GM23248 (cell line): ENCODE measurements around the gene S100A11. TPM values are rescaled to one million over a fixed set of nuclear protein-coding genes. Genes with fewer than 3 reads are reported as not detected.

Experiments
- DNase-seq: peaks from one replicate; pipeline ENCODE4 v3.0.0-alpha.2; 2015
- H2AFZ ChIP-seq: fragments of 200-600 bp; sonication (generic); 2 replicates; pipeline ENCODE4 v1.6.1; 2016; ENCODE audit warnings: antibody characterized with exemption
- H3F3A ChIP-seq: fragments of 200-600 bp; sonication (generic); 2 replicates; pipeline ENCODE4 v1.6.1; 2016; ENCODE audit warnings: mild to moderate bottlenecking, antibody characterized with exemption, mixed run types; ENCODE audit not compliant: insufficient read depth
- H3K27ac ChIP-seq: fragments of 200-600 bp; sonication (generic); 2 replicates; pipeline ENCODE4 v1.5.1; 2016; ENCODE audit warnings: mild to moderate bottlenecking
- H3K27me3 ChIP-seq: fragments of 200-600 bp; sonication (generic); replicated peaks from 2 replicates; pipeline ENCODE4 v1.6.1; 2016; ENCODE audit warnings: mild to moderate bottlenecking; ENCODE audit not compliant: insufficient read depth
- H3K36me3 ChIP-seq: fragments of 200-600 bp; sonication (generic); 2 replicates; pipeline ENCODE4 v1.6.1; 2016; ENCODE audit warnings: low read depth, mild to moderate bottlenecking
- H3K4me1 ChIP-seq: fragments of 200-600 bp; sonication (generic); 2 replicates; pipeline ENCODE4 v1.6.1; 2016; ENCODE audit warnings: mild to moderate bottlenecking; ENCODE audit not compliant: insufficient read depth
- H3K4me2 ChIP-seq: fragments of 200-600 bp; sonication (generic); one replicate; pipeline ENCODE4 v1.6.1; 2016; ENCODE audit warnings: mild to moderate bottlenecking; ENCODE audit not compliant: unreplicated experiment
- H3K4me3 ChIP-seq: fragments of 200-600 bp; sonication (generic); 2 replicates; pipeline ENCODE4 v1.5.1; 2016; ENCODE audit warnings: mild to moderate bottlenecking
- H3K79me2 ChIP-seq: fragments of 200-600 bp; sonication (generic); 2 replicates; pipeline ENCODE4 v1.6.1; 2016; ENCODE audit warnings: mild to moderate bottlenecking; ENCODE audit not compliant: insufficient read depth
- H3K9ac ChIP-seq: fragments of 200-600 bp; sonication (generic); 2 replicates; pipeline ENCODE4 v1.6.1; 2016; ENCODE audit warnings: mild to moderate bottlenecking
- H3K9me2 ChIP-seq: fragments of 200-600 bp; sonication (generic); 2 replicates; pipeline ENCODE4 v1.6.1; 2016; ENCODE audit warnings: mixed run types, mild to moderate bottlenecking, moderate library complexity; ENCODE audit not compliant: insufficient read depth
- H3K9me3 ChIP-seq: fragments of 200-600 bp; sonication (generic); one replicate; pipeline ENCODE4 v1.6.1; 2017; ENCODE audit warnings: low read depth
- H4K20me1 ChIP-seq: fragments of 200-600 bp; sonication (generic); 2 replicates; pipeline ENCODE4 v1.6.0; 2016; ENCODE audit not compliant: insufficient read depth
- EZH2 ChIP-seq: fragments of 200-600 bp; sonication (generic); IDR thresholded peaks from 2 replicates; pipeline ENCODE4 v1.6.1; 2018; ENCODE audit warnings: antibody characterized with exemption, mild to moderate bottlenecking; ENCODE audit not compliant: insufficient read depth, poor library complexity, severe bottlenecking
- EZH2phosphoT487 ChIP-seq: fragments of 200-600 bp; sonication (generic); IDR thresholded peaks from 2 replicates; pipeline ENCODE4 v1.6.1; 2018; ENCODE audit warnings: antibody characterized with exemption, moderate library complexity, mild to moderate bottlenecking, low read depth; ENCODE audit not compliant: insufficient read depth
- WGBS, 2 experiments: methylation state at CpG; one replicate each; pipeline ENCODE4 v1.1.6; 2015 to 2017; ENCODE audit warnings: low lambda C conversion rate in 2 of 2, low coverage in 1 of 2; ENCODE audit errors: missing lambda C conversion rate in 2 of 2; 5-methylcytosine and 5-hydroxymethylcytosine counted together
- in situ Hi-C: fragments of 300-500 bp; cut with MboI; formaldehyde crosslinking; loops from 2 replicates; pipeline ENCODE4 v1.15.0; 2020
- polyA plus RNA-seq: library from polyadenylated mRNA; unstranded; fragments of >200 nt; fragmentation: Nextera tagmentation; extraction: Ambion mirVana; gene quantifications from 2 replicates; pipeline ENCODE4 v1.2.1, GENCODE V29; 2016
- total RNA-seq: library from RNA; depleted of rRNA; stranded (reverse); fragments of >200 nt; shearing (Covaris generic); gene quantifications from 2 replicates; pipeline ENCODE4 v1.2.3, GENCODE V29; 2014

S100A11 gene
- total and polyA plus RNA-seq, 2 experiments from 2014 or later = 612 to 4,052 TPM

DNA sequence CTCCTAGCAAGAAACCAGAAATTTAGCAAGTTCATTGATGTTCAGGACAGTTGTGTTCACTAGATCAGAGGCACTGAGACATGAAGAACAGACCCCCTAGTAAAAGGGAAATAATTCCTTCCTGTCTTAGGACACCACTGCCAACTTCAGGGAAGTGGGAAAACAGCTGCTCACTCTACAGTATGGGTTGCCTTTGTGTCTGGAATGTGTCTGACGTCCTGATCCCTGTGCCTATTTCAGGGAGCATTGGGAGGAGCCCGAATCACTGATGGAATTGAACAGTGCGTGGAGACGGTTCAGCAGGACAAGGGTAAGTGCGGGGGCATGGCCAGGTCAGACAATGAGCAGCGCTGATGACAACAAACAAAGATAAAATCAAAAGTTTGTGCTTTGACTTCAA is 21.0 kb downstream of the S100A11 start:
- Histone ChIP-seq H3K9me3 (no peaks in the 10 kb centered on the region), H2AFZ (no peak overlapping the region), H3K79me2 (no peaks in the 10 kb centered on the region), H3K9ac (no peak overlapping the region), H4K20me1 (no peaks in the 10 kb centered on the region), H3K27ac (no peak overlapping the region), H3K27me3 (no peaks in the 10 kb centered on the region), H3K36me3 (no peaks in the 10 kb centered on the region), H3K9me2 (no peaks in the 10 kb centered on the region), H3K4me1 (no peaks in the 10 kb centered on the region), H3K4me2 (no peak overlapping the region), H3F3A (no peaks in the 10 kb centered on the region), H3K4me3 (no peak overlapping the region)
- 72 to 77% methylated on average over 6 of the region's 6 CpGs for WGBS, 2 experiments
- TF ChIP-seq EZH2 (no peak), EZH2phosphoT487 (no peak)
- in situ Hi-C loops = no loop called here
- no peak for DNase-seq

DNA sequence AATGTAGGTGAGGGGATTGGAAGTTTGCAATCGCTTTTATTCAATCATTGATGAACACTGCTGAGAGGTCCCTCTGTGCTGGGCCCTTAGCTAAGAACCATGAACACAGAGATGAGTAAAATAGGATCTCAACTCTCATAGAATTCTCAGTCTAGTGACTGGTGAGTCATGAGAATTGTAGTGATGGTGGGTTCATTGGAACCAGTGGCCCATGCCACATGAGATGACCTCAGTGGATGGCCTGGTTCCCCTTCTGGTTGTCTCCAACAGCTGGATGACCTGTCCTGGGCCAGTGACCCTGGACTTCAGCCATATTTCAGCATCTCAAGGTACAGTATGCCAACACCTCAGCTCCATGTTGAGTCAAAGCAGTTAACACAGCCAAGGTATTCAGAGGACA is 21.9 kb downstream of the S100A11 start:
- no peaks in the 10 kb centered on the region for H3K79me2 ChIP-seq
- WGBS, 2 experiments = 93 to 94% methylated on average over 1 of the region's 1 CpG
- no peak overlapping the region for H3K4me3 ChIP-seq
- no peak overlapping the region for H3K27ac ChIP-seq
- H3F3A ChIP-seq = no peaks in the 10 kb centered on the region
- no peaks in the 10 kb centered on the region for H3K4me1 ChIP-seq
- no peaks in the 10 kb centered on the region for H3K9me2 ChIP-seq
- no peak overlapping the region for H3K4me2 ChIP-seq
- H2AFZ ChIP-seq = no peak overlapping the region
- H4K20me1 ChIP-seq = no peaks in the 10 kb centered on the region
- H3K9ac ChIP-seq = no peak overlapping the region
- TF ChIP-seq EZH2 (no peak), EZH2phosphoT487 (no peak)
- no peaks in the 10 kb centered on the region for H3K27me3 ChIP-seq
- in situ Hi-C loops = no loop called here
- no peak for DNase-seq
- H3K36me3 ChIP-seq = no peaks in the 10 kb centered on the region
- H3K9me3 ChIP-seq = no peaks in the 10 kb centered on the region

GRCh38 chr1:152013664-152014237 is 23.1 kb downstream of the S100A11 start:
- peak; percentile 78 for DNase-seq
- WGBS, 2 experiments = 31 to 32% methylated on average over 3 of the region's 3 CpGs
- no peaks in the 10 kb centered on the region for H3K79me2 ChIP-seq
- no peaks in the 10 kb centered on the region for H3K4me1 ChIP-seq
- no peak overlapping the region for H2AFZ ChIP-seq
- H3K9me3 ChIP-seq = no peaks in the 10 kb centered on the region
- H3K36me3 ChIP-seq = no peaks in the 10 kb centered on the region
- no peak overlapping the region for H3K9ac ChIP-seq
- no peaks in the 10 kb centered on the region for H4K20me1 ChIP-seq
- TF ChIP-seq EZH2phosphoT487 (no peak), EZH2 (no peak)
- no peak overlapping the region for H3K27ac ChIP-seq
- no peaks in the 10 kb centered on the region for H3K9me2 ChIP-seq
- H3K27me3 ChIP-seq = peaks cover 9% of the 10 kb centered on the region; the same call in 1 of the 2 replicates
- no peak overlapping the region for H3K4me2 ChIP-seq
- in situ Hi-C loops = no loop called here
- no peaks in the 10 kb centered on the region for H3F3A ChIP-seq
- no peak overlapping the region for H3K4me3 ChIP-seq

DNA sequence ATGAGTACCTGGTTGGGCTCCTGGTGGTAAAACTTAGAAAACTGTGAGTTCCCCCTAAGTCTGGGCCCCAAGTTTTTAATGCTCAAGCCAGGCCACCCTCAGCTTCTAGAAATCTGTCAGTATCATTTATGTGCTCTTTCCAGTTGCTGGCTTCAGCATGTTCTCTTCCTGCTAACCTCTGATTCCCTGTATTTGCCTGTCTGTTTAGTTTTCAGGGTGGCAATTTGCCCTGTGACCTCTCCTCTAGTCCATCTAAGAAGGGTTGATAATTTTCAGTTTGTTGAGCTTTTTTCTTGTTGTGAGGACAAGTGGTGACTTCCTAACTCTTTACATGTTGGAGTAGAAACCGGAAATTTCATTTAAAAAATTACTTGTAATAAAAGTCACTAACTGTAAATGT is 27.1 kb downstream of the S100A11 start:
- WGBS, 2 experiments = 74% methylated on average over 1 of the region's 1 CpG
- H3K4me2 ChIP-seq = no peak overlapping the region
- no peak overlapping the region for H2AFZ ChIP-seq
- H3K9me3 ChIP-seq = no peaks in the 10 kb centered on the region
- no peak for TF ChIP-seq EZH2phosphoT487
- TF ChIP-seq EZH2 = no peak
- no peaks in the 10 kb centered on the region for H3K9me2 ChIP-seq
- H4K20me1 ChIP-seq = no peaks in the 10 kb centered on the region
- no peak for DNase-seq
- H3F3A ChIP-seq = no peaks in the 10 kb centered on the region
- no peaks in the 10 kb centered on the region for H3K4me1 ChIP-seq
- no peak overlapping the region for H3K27ac ChIP-seq
- no peaks in the 10 kb centered on the region for H3K36me3 ChIP-seq
- no peak overlapping the region for H3K9ac ChIP-seq
- in situ Hi-C loops = loop anchor here (5.0 kb wide), 1 partner anchor 42 kb away; no protein-coding TSS in a partner anchor
- no peak overlapping the region for H3K4me3 ChIP-seq
- H3K79me2 ChIP-seq = no peaks in the 10 kb centered on the region
- H3K27me3 ChIP-seq = peaks cover 25% of the 10 kb centered on the region; the same call in 1 of the 2 replicates

- peaks cover 25% of the 10 kb centered on the region; the same call in 1 of the 2 replicates for H3K27me3 ChIP-seq
- H3K9me2 ChIP-seq = no peaks in the 10 kb centered on the region
- H4K20me1 ChIP-seq = no peaks in the 10 kb centered on the region
- H3K79me2 ChIP-seq = no peaks in the 10 kb centered on the region
- no peak for TF ChIP-seq EZH2phosphoT487
- H3F3A ChIP-seq = peaks cover 11% of the 10 kb centered on the region
- H3K9ac ChIP-seq = no peak overlapping the region
- no peak overlapping the region for H3K4me2 ChIP-seq
- H3K4me1 ChIP-seq = peaks cover 3% of the 10 kb centered on the region
- H3K4me3 ChIP-seq = no peak overlapping the region
- H3K27ac ChIP-seq = no peak overlapping the region
- H3K9me3 ChIP-seq = no peaks in the 10 kb centered on the region
- in situ Hi-C loops = loop anchor here (5.0 kb wide), 1 partner anchor 40 kb away; no protein-coding TSS in a partner anchor
- no peaks in the 10 kb centered on the region for H3K36me3 ChIP-seq
- no peak overlapping the region for H2AFZ ChIP-seq
- 13 to 25% methylated on average over 2 of the region's 2 CpGs for WGBS, 2 experiments
- no peak for DNase-seq
Observed at GRCh38 chr1:152007047-152007446, 29.8 kb downstream of the S100A11 start.
